H9 (cell line): ENCODE results near the gene RPL37A. TPM values are rescaled to one million over a fixed set of nuclear protein-coding genes. Genes with fewer than 3 reads are reported as not detected.

Source experiments
- DNase-seq: peaks from one replicate; pipeline ENCODE4 v3.0.0-alpha.2; 2017
- H2AFZ ChIP-seq: one replicate; pipeline ENCODE4 v1.6.1; 2013; ENCODE audit warnings: mild to moderate bottlenecking, low read length, control low read depth, moderate library complexity
- H2AK5ac ChIP-seq: 2 replicates; pipeline ENCODE4 v1.6.1; 2013; ENCODE audit warnings: low read length, control low read depth, mixed read lengths; ENCODE audit not compliant: insufficient read length
- H2BK120ac ChIP-seq: one replicate; pipeline ENCODE4 v1.6.1; 2013; ENCODE audit warnings: low read depth, mild to moderate bottlenecking, low read length, control low read depth, inconsistent platforms; ENCODE audit not compliant: poor library complexity, severe bottlenecking
- H2BK12ac ChIP-seq: 2 replicates; pipeline ENCODE4 v1.6.1; 2013; ENCODE audit warnings: low read length, control low read depth, mixed read lengths, low read depth; ENCODE audit not compliant: insufficient read length
- H2BK15ac ChIP-seq: 2 replicates; pipeline ENCODE4 v1.6.1; 2013; ENCODE audit warnings: low read depth, low read length, control low read depth
- H2BK20ac ChIP-seq: one replicate; pipeline ENCODE4 v1.6.1; 2013; ENCODE audit warnings: low read depth, mild to moderate bottlenecking, low read length, control low read depth, inconsistent platforms; ENCODE audit not compliant: poor library complexity, severe bottlenecking
- H2BK5ac ChIP-seq: 2 replicates; pipeline ENCODE4 v1.6.1; 2013; ENCODE audit warnings: low read length, control low read depth, mixed read lengths; ENCODE audit not compliant: insufficient read length
- H3K14ac ChIP-seq: 2 replicates; pipeline ENCODE4 v1.6.1; 2013; ENCODE audit warnings: low read length, control low read depth; ENCODE audit not compliant: insufficient read depth
- H3K18ac ChIP-seq: 2 replicates; pipeline ENCODE4 v1.6.1; 2013; ENCODE audit warnings: low read depth, mild to moderate bottlenecking, mixed read lengths, low read length, control low read depth; ENCODE audit not compliant: insufficient read length
- H3K23ac ChIP-seq: 2 replicates; pipeline ENCODE4 v1.6.1; 2013; ENCODE audit warnings: low read length, control low read depth, mixed read lengths, low read depth; ENCODE audit not compliant: insufficient read length
- H3K23me2 ChIP-seq: 2 replicates; pipeline ENCODE4 v1.6.1; 2013; ENCODE audit warnings: low read depth, mild to moderate bottlenecking, mixed read lengths, low read length, control low read depth; ENCODE audit not compliant: insufficient read length, poor library complexity, severe bottlenecking
- H3K27ac ChIP-seq: 2 replicates; pipeline ENCODE4 v1.5.1; 2013; ENCODE audit warnings: low read length, control low read depth, mixed read lengths, low read depth; ENCODE audit not compliant: insufficient read length
- H3K27me3 ChIP-seq: 2 replicates; pipeline ENCODE4 v1.6.1; 2013; ENCODE audit warnings: low read length, control low read depth, inconsistent platforms; ENCODE audit not compliant: insufficient read depth
- H3K4ac ChIP-seq: 2 replicates; pipeline ENCODE4 v1.6.1; 2013; ENCODE audit warnings: low read depth, mild to moderate bottlenecking, control low read depth, inconsistent platforms, low read length, moderate library complexity
- H3K4me1 ChIP-seq: 2 replicates; pipeline ENCODE4 v1.6.1; 2013; ENCODE audit warnings: low read length, control low read depth, inconsistent platforms; ENCODE audit not compliant: insufficient read depth
- H3K4me2 ChIP-seq: 2 replicates; pipeline ENCODE4 v1.6.1; 2013; ENCODE audit warnings: low read length, control low read depth, mixed read lengths; ENCODE audit not compliant: insufficient read length, insufficient read depth
- H3K56ac ChIP-seq: 2 replicates; pipeline ENCODE4 v1.6.1; 2013; ENCODE audit warnings: low read depth, mild to moderate bottlenecking, mixed read lengths, low read length, control low read depth; ENCODE audit not compliant: insufficient read length
- H3K79me1 ChIP-seq: 2 replicates; pipeline ENCODE4 v1.6.1; 2013; ENCODE audit warnings: low read depth, mild to moderate bottlenecking, moderate library complexity, low read length, control low read depth, inconsistent platforms; ENCODE audit not compliant: insufficient read depth, poor library complexity, severe bottlenecking
- H3K79me2 ChIP-seq: 2 replicates; pipeline ENCODE4 v1.6.1; 2013; ENCODE audit warnings: low read length, control low read depth, inconsistent platforms; ENCODE audit not compliant: insufficient read depth
- H3K9ac ChIP-seq: 2 replicates; pipeline ENCODE4 v1.6.1; 2013; ENCODE audit warnings: low read length, control low read depth, mixed read lengths; ENCODE audit not compliant: insufficient read length; ENCODE audit errors: extremely low read depth
- H3K9me3 ChIP-seq: one replicate; pipeline ENCODE4 v1.6.1; 2013; ENCODE audit warnings: low read depth, low read length, inconsistent platforms; ENCODE audit not compliant: control insufficient read depth
- H3T11ph ChIP-seq: one replicate; pipeline ENCODE4 v1.6.1; 2013; ENCODE audit warnings: mild to moderate bottlenecking, low read length, control low read depth, inconsistent platforms
- H4K20me1 ChIP-seq: one replicate; pipeline ENCODE4 v1.6.1; 2013; ENCODE audit not compliant: control insufficient read depth, insufficient read length, insufficient read depth
- H4K5ac ChIP-seq: 2 replicates; pipeline ENCODE4 v1.6.1; 2013; ENCODE audit warnings: low read depth, mild to moderate bottlenecking, mixed read lengths, low read length, control low read depth; ENCODE audit not compliant: insufficient read length
- H4K8ac ChIP-seq: replicated peaks from 2 replicates; pipeline ENCODE4 v1.6.1; 2013; ENCODE audit warnings: low read length, control low read depth, mixed read lengths, low read depth; ENCODE audit not compliant: insufficient read length
- H4K91ac ChIP-seq: 2 replicates; pipeline ENCODE4 v1.6.1; 2013; ENCODE audit warnings: low read depth, mild to moderate bottlenecking, moderate library complexity, mixed read lengths, low read length, control low read depth; ENCODE audit not compliant: insufficient read length
- H3K27ac Mint-ChIP-seq, 3 experiments: 2 replicates in 2 of 3; 3 replicates in 1 of 3; pipeline ENCODE4 v1.8.0; 2020 to 2021; ENCODE audit warnings: mixed read lengths in 3 of 3, mild to moderate bottlenecking in 1 of 3, moderate library complexity in 1 of 3
- H3K27me3 Mint-ChIP-seq: 2 replicates; pipeline ENCODE4 v1.8.0; 2021; ENCODE audit warnings: low read depth, mild to moderate bottlenecking, moderate library complexity, mixed read lengths
- H3K36me3 Mint-ChIP-seq, 3 experiments: 2 replicates in 2 of 3; 3 replicates in 1 of 3; pipeline ENCODE4 v1.8.0; 2020 to 2021; ENCODE audit warnings: low read depth in 3 of 3, mixed read lengths in 3 of 3; ENCODE audit not compliant: insufficient read depth in 1 of 3
- H3K4me1 Mint-ChIP-seq, 2 experiments: 2 replicates each; pipeline ENCODE4 v1.8.0; 2020; ENCODE audit warnings: mixed read lengths in 2 of 2
- H3K4me3 Mint-ChIP-seq, 2 experiments: 2 replicates in 1 of 2; 3 replicates in 1 of 2; pipeline ENCODE4 v1.8.0; 2020 to 2021; ENCODE audit warnings: mild to moderate bottlenecking in 2 of 2, mixed read lengths in 2 of 2, moderate library complexity in 1 of 2
- H3K9me3 Mint-ChIP-seq, 2 experiments: 2 replicates in 1 of 2; 3 replicates in 1 of 2; pipeline ENCODE4 v1.8.0; 2020; ENCODE audit warnings: mild to moderate bottlenecking in 2 of 2, mixed read lengths in 2 of 2, moderate library complexity in 1 of 2
- CTCF ChIP-seq: fragments of 200-600 bp; sonication (generic); conservative IDR thresholded peaks from 3 replicates; pipeline ENCODE4 v1.8.0; 2021; ENCODE audit warnings: antibody characterized with exemption, mild to moderate bottlenecking
- WGBS: extraction: QIAGEN DNeasy Blood & Tissue Kit; methylation state at CpG from one replicate; pipeline ENCODE4 v1.1.7; 2013; ENCODE audit warnings: missing lambda C conversion rate, low lambda C conversion rate, mixed read lengths; ENCODE audit not compliant: insufficient read length; ENCODE audit errors: extremely low coverage; 5-methylcytosine and 5-hydroxymethylcytosine counted together
- total RNA-seq: library from RNA; stranded (reverse); gene quantifications from 2 replicates; pipeline ENCODE4 v1.2.1, GENCODE V29; 2021

Gene RPL37A
- total RNA-seq, 1 experiment from 2014 or later, result 3,769 TPM

DNA sequence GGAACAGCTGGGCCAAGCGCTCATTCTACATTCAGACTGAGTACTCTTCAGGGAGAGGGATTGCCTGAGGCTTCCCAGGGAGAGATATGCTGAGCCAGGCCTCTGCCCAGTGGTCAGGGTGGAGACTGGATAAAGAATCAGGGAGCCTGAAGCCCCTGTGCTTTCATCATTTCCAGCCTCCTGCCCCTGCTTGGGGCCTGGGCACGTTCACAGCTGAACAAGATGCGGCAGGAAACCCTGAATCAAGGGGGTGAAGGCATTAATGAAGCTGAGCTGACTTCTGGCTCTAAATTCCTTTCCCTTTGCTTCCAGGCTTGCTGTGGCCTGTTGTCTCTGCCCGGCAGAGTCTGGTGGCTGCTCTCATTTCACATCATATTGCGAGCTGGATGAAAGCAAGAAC is 35.0 kb downstream of the RPL37A start:
- no peak overlapping the region for H4K91ac ChIP-seq
- no peak overlapping the region for H3K9ac ChIP-seq
- H3K27ac Mint-ChIP-seq, result peak overlapping the region in 1 of 3 experiments; percentile 61; a peak in 1 of 7 replicates
- peaks cover 0 to 2% (median 0%) of the 10 kb centered on the region in 3 experiments; a peak in 2 of 7 replicates for H3K36me3 Mint-ChIP-seq
- H3K18ac ChIP-seq, result no peak overlapping the region
- H2BK15ac ChIP-seq, result no peak overlapping the region
- H3K79me1 ChIP-seq, result no peaks in the 10 kb centered on the region
- H3K4me3 Mint-ChIP-seq, result no peak overlapping the region
- H4K20me1 ChIP-seq, result peaks cover 3% of the 10 kb centered on the region
- no peak overlapping the region for H3K23ac ChIP-seq
- no peak overlapping the region for H2AK5ac ChIP-seq
- peaks cover 12 to 20% of the 10 kb centered on the region in 2 experiments for H3K4me1 Mint-ChIP-seq
- no CpG with 5 or more reads among the region's 5 CpGs for WGBS
- H3K27me3 Mint-ChIP-seq, result no peaks in the 10 kb centered on the region
- no peak overlapping the region for H3K27ac ChIP-seq
- H3K27me3 ChIP-seq, result no peaks in the 10 kb centered on the region
- no peak overlapping the region for H2BK12ac ChIP-seq
- no peak overlapping the region for H2BK120ac ChIP-seq
- H3K79me2 ChIP-seq, result no peaks in the 10 kb centered on the region
- H2BK5ac ChIP-seq, result no peak overlapping the region
- no peak overlapping the region for H3K14ac ChIP-seq
- H3T11ph ChIP-seq, result no peak overlapping the region
- no peak overlapping the region for H3K4ac ChIP-seq
- no peak overlapping the region for H3K56ac ChIP-seq
- DNase-seq, result no peak
- H3K9me3 ChIP-seq, result no peaks in the 10 kb centered on the region
- no peak overlapping the region for H2BK20ac ChIP-seq
- no peak overlapping the region for H2AFZ ChIP-seq
- TF ChIP-seq CTCF, result no peak
- no peaks in the 10 kb centered on the region for H3K23me2 ChIP-seq
- no peak overlapping the region for H4K8ac ChIP-seq
- H3K9me3 Mint-ChIP-seq, result no peaks in the 10 kb centered on the region
- H3K4me1 ChIP-seq, result no peaks in the 10 kb centered on the region
- H3K4me2 ChIP-seq, result no peak overlapping the region
- no peak overlapping the region for H4K5ac ChIP-seq
